Endothelial cell of umbilical vein (primary cell): ENCODE measurements around the gene DNAL1. TPM values are rescaled to one million over a fixed set of nuclear protein-coding genes. Genes with fewer than 3 reads are reported as not detected.

ENCODE experiments used
- BruUV-seq: library from RNA; stranded (reverse); fragments of 400-500 nt; replicated peaks from 2 replicates; lab custom pipeline; 2021; lab: Mats Ljungman, UMichigan
- CTCF ChIA-PET: fragments of 300-600, 350-600 bp; sonication (Branson Sonifier 250); formaldehyde crosslinking; loops from one replicate; lab custom pipeline; 2021; ENCODE audit warnings: antibody characterized with exemption, inconsistent platforms; lab: Charles Lee
- POLR2A ChIA-PET: fragments of 300-600, 350-600 bp; sonication (Branson Sonifier 250); formaldehyde crosslinking; loops from one replicate; lab custom pipeline; 2021; ENCODE audit warnings: antibody characterized with exemption, inconsistent platforms; lab: Charles Lee
- DNase-seq: peaks from one replicate; pipeline ENCODE4 v3.0.0-alpha.2; 2011; ENCODE audit warnings: low read depth, low spot score
- FAIRE-seq: peaks from 2 replicates; lab custom pipeline; 2011; peaks lifted over from hg19 to GRCh38; lab: Jason Lieb, UNC
- H2AFZ ChIP-seq: 2 replicates; pipeline ENCODE4 v1.6.0; 2012; ENCODE audit warnings: low read depth, low read length, control low read depth, inconsistent platforms
- H3K27ac ChIP-seq: 2 replicates; pipeline ENCODE4 v1.5.1; 2011; ENCODE audit warnings: low read depth, mild to moderate bottlenecking, control low read depth, low read length, moderate library complexity; ENCODE audit not compliant: insufficient read depth
- H3K27me3 ChIP-seq, 2 experiments: 2 replicates each; pipeline versions ENCODE4 v1.6.0 to v1.6.1; 2011; ENCODE audit warnings: low read length in 2 of 2, mixed read lengths in 1 of 2; ENCODE audit not compliant: control insufficient read depth in 2 of 2, insufficient read depth in 2 of 2
- H3K36me3 ChIP-seq, 2 experiments: 2 replicates in 1 of 2; 3 replicates in 1 of 2; pipeline ENCODE4 v1.5.1; 2011; ENCODE audit warnings: low read length in 2 of 2, mild to moderate bottlenecking in 1 of 2, moderate library complexity in 1 of 2; ENCODE audit not compliant: control insufficient read depth in 2 of 2, insufficient read depth in 2 of 2; ENCODE audit errors: extremely low read depth in 1 of 2
- H3K4me1 ChIP-seq: 3 replicates; pipeline ENCODE4 v1.5.1; 2011; ENCODE audit warnings: mild to moderate bottlenecking, low read length; ENCODE audit not compliant: control insufficient read depth, insufficient read depth; ENCODE audit errors: extremely low read depth
- H3K4me2 ChIP-seq: 2 replicates; pipeline ENCODE4 v1.6.1; 2011; ENCODE audit warnings: low read length, control low read depth, mixed read lengths; ENCODE audit not compliant: insufficient read depth
- H3K4me3 ChIP-seq, 3 experiments: fragments of 200-600 bp in 1 of 3; sonication (generic), shearing (Covaris generic) in 1 of 3; replicated peaks in 1 of 3; 2 replicates each; pipeline ENCODE4 v1.5.1; 2011 to 2016; ENCODE audit warnings: control low read depth in 3 of 3, low read length in 3 of 3, mild to moderate bottlenecking in 2 of 3, inconsistent platforms in 1 of 3, low read depth in 1 of 3, moderate library complexity in 1 of 3; ENCODE audit not compliant: insufficient read depth in 1 of 3
- H3K79me2 ChIP-seq: 2 replicates; pipeline ENCODE4 v1.6.0; 2012; ENCODE audit warnings: low read length, inconsistent platforms; ENCODE audit not compliant: control insufficient read depth, insufficient read depth
- H3K9ac ChIP-seq: replicated peaks from 2 replicates; pipeline ENCODE3; 2011; ENCODE audit warnings: low read length, control low read depth; ENCODE audit not compliant: insufficient read depth; ENCODE audit errors: extremely low read depth
- H3K9me1 ChIP-seq: replicated peaks from 3 replicates; pipeline ENCODE4 v1.6.0; 2011; ENCODE audit warnings: mild to moderate bottlenecking, low read length; ENCODE audit not compliant: control insufficient read depth, insufficient read depth; ENCODE audit errors: extremely low read depth
- H3K9me3 ChIP-seq: replicated peaks from 2 replicates; pipeline ENCODE4 v1.5.1; 2012; ENCODE audit warnings: low read length, inconsistent platforms; ENCODE audit not compliant: control insufficient read depth, insufficient read depth
- H4K20me1 ChIP-seq: replicated peaks from 2 replicates; pipeline ENCODE3; 2011; ENCODE audit warnings: mild to moderate bottlenecking, low read length; ENCODE audit not compliant: control insufficient read depth, insufficient read depth; ENCODE audit errors: extremely low read depth
- EZH2 ChIP-seq: IDR thresholded peaks from 2 replicates; pipeline ENCODE4 v1.6.1; 2012; ENCODE audit warnings: borderline replicate concordance, low read depth, mild to moderate bottlenecking, moderate library complexity, low read length, inconsistent platforms; ENCODE audit not compliant: severe bottlenecking
- GATA2 ChIP-seq: IDR thresholded peaks from 2 replicates; pipeline ENCODE4 v1.7.0; 2011; ENCODE audit warnings: low read depth, mild to moderate bottlenecking, moderate library complexity, mixed read lengths, low read length; ENCODE audit not compliant: insufficient read length, insufficient read depth
- JUN ChIP-seq: IDR thresholded peaks from 2 replicates; pipeline ENCODE4 v1.6.1; 2011; ENCODE audit warnings: borderline replicate concordance, low read depth; ENCODE audit not compliant: insufficient read length, insufficient read depth
- MYC ChIP-seq: IDR thresholded peaks from one replicate; pipeline ENCODE4 v1.6.1; 2011; ENCODE audit warnings: mild to moderate bottlenecking, low read depth, low read length
- POLR2AphosphoS5 ChIP-seq: IDR thresholded peaks from 2 replicates; pipeline ENCODE4 v1.6.1; 2012; ENCODE audit warnings: low read depth, mild to moderate bottlenecking, control low read depth, low read length, moderate library complexity; ENCODE audit not compliant: insufficient read depth
- dilution Hi-C: fragments of 300-500 bp; cut with MboI; formaldehyde crosslinking; loops from one replicate; pipeline ENCODE4 v1.15.0; 2019; ENCODE audit warnings: low sequenced_read_pairs; ENCODE audit not compliant: extremely low pct_ligation_motif_present
- intact Hi-C: fragments of 100-400 bp; cut with micrococcal nuclease; formaldehyde crosslinking; loops from one replicate; pipeline ENCODE4 v1.10.0; 2022
- polyA plus RNA-seq, 4 experiments: library from polyadenylated mRNA; depleted of rRNA in 3 of 4; stranded (reverse) in 3 of 4; unstranded in 1 of 4; fragments of >200 nt; gene quantifications; 2 replicates each; pipeline versions ENCODE4 v1.2.1 to v1.2.3, GENCODE V29; 2011 to 2012; ENCODE audit warnings: missing spikeins in 1 of 4
- total RNA-seq: library from RNA; stranded (reverse); gene quantifications from 2 replicates; pipeline ENCODE4 v1.2.3, GENCODE V29; 2021
- TF ChIP-seq, protein P1 (sequence below), 2 donors: IDR thresholded peaks; 1 replicate in 1 of 2; 2 replicates in 1 of 2; pipeline ENCODE4 v1.5.1; 2011; ENCODE audit warnings: low read length in 2 of 2, mild to moderate bottlenecking in 2 of 2, moderate library complexity in 2 of 2, control low read depth in 1 of 2, inconsistent platforms in 1 of 2, low read depth in 1 of 2; ENCODE audit not compliant: insufficient read depth in 1 of 2; ENCODE audit errors: extremely low read depth in 1 of 2

DNAL1 gene
- total and polyA plus RNA-seq, 2 donors (not counting 3 experiments of a cell fraction or from before 2014, with no cell fraction given) = 2.4 to 15.3 TPM

DNA sequence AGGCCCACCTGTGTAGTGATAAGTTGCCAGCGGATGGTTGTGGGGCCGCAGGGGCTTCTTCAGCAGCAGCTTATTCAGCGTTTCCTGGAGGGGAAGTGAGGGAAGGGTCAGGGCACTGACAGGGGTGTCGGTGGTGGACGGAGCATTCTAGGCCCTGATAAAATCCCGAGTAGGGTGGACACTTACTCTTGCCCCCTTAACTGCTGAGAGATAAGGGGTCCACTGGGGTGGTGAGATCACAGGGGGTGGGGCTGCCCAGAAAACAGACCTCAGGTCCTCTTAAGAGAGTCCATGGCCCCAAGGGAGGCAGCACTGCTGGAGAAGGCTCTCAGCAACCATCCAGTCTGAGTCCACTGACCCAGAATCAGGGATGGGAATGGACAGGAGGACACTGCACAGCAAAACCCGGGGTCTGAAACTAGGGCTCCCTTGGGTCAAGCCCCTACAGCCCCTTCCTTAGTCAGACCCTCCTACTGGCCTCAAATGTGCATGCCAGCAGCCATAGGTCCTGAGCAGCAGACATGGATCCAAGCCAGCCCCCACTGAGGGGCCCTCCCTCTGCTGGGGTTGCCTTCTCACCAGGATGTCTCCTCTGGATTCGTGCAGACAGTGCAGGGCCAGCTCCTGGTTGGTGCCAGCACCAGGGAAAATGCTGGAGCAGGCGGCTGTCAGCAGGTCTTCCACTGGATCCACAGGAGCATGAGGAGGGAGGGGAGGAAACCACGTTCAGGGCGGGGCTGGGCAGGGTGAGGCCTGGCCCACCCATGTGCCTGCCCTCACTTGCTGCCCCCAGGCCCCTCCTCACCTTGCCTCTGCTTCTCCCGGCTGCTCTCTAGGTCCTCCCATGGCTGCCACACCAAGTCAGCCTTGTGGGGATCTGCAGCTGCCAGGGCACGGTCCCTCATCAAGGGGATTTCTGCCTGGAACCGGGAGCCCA lies 81.5 kb downstream of the DNAL1 start:
- peaks cover 22% of the 10 kb centered on the region for H3K79me2 ChIP-seq
- H3K27ac ChIP-seq = peak overlapping the region; percentile 98
- no peak for TF ChIP-seq GATA2
- no peak for TF ChIP-seq POLR2AphosphoS5
- TF ChIP-seq EZH2 = no peak
- TF ChIP-seq MYC = no peak
- TF ChIP-seq, protein P1, sequence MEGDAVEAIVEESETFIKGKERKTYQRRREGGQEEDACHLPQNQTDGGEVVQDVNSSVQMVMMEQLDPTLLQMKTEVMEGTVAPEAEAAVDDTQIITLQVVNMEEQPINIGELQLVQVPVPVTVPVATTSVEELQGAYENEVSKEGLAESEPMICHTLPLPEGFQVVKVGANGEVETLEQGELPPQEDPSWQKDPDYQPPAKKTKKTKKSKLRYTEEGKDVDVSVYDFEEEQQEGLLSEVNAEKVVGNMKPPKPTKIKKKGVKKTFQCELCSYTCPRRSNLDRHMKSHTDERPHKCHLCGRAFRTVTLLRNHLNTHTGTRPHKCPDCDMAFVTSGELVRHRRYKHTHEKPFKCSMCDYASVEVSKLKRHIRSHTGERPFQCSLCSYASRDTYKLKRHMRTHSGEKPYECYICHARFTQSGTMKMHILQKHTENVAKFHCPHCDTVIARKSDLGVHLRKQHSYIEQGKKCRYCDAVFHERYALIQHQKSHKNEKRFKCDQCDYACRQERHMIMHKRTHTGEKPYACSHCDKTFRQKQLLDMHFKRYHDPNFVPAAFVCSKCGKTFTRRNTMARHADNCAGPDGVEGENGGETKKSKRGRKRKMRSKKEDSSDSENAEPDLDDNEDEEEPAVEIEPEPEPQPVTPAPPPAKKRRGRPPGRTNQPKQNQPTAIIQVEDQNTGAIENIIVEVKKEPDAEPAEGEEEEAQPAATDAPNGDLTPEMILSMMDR (IDR thresholded peaks at IDR 0.05; ENCODE audit: extremely low read depth in 1 of 2, insufficient read depth in 1 of 2, low read depth in 1 of 2, low read length in 2 of 2) = no peak
- TF ChIP-seq JUN = no peak
- H3K9me1 ChIP-seq = no peaks in the 10 kb centered on the region
- dilution Hi-C loops = no loop called here
- peaks cover 38 to 49% of the 10 kb centered on the region in 2 experiments for H3K36me3 ChIP-seq
- H3K4me1 ChIP-seq = peaks cover 57% of the 10 kb centered on the region
- BruUV-seq = no TSS peak
- intact Hi-C loops = loop anchor here (5.0 kb wide), 1 partner anchor 141 kb away; no protein-coding TSS in a partner anchor
- ChIA-PET POLR2A (no interaction called here), CTCF (interaction anchor here (12.0 to 12.5 kb wide), 2 partner anchors 31 to 100 kb away, joined by 131 to 245 read pairs; a partner anchor contains a TSS)
- H3K4me3 ChIP-seq = no peak overlapping the region
- DNase-seq (no peak), FAIRE-seq (no peak)
- H3K9ac ChIP-seq = no peak overlapping the region
- H2AFZ ChIP-seq = no peak overlapping the region
- no peaks in the 10 kb centered on the region for H3K27me3 ChIP-seq
- no peaks in the 10 kb centered on the region for H3K9me3 ChIP-seq
- H4K20me1 ChIP-seq = no peaks in the 10 kb centered on the region
- no peak overlapping the region for H3K4me2 ChIP-seq
